Endometrial microvascular endothelial cells (primary cell): Measurements from ENCODE around the gene COX7A2L. TPM values are rescaled to one million over a fixed set of nuclear protein-coding genes. Genes with fewer than 3 reads are reported as not detected.

Experiments
- in situ Hi-C: cut with HindIII; loops from 2 replicates; pipeline ENCODE4 v1.10.0; 2017; ENCODE audit warnings: low sequenced_read_pairs, low pct_unique_long_range_greater_than_20kb; ENCODE audit errors: inconsistent ontology term
- total RNA-seq: library from RNA; depleted of rRNA; stranded (reverse); fragments of >200 nt; gene quantifications from one replicate; pipeline ENCODE4 v1.2.3, GENCODE V29; 2015; ENCODE audit errors: inconsistent ontology term

The COX7A2L gene
- total RNA-seq, 1 donor from 2014 or later, result 194 TPM

DNA sequence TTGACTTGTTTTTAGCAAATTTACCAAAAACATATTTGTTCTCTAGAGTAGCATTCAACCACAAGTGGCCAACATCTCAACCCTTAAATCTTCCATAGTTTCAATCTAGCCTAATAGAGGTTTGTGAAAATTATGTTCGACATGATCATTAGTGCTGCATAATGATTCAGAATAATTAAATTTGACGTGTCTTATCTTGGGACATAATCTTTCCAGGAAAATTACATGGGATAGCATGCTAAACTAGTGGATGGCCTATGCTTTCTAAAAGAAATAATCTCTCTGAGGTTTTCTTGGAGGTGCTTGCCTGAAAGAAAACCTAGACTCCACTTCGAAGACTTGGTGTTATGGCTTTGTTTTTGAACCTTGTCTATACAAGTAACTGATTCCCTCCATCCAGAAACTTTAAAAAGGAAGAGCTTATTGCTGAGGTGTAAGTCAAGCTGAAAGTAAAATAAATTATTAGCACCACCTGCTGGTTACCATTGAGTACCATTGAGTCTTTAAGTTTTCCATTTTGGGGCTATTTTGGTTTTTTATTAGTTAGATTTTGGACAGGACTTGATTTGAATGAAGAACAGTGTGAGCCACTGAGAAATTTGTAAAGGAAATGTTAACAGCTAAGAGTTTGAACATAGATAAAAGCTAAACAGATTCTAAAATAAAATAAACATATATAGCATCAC, 32.7 kb downstream of the COX7A2L start:
- in situ Hi-C loops, result no loop called here

DNA sequence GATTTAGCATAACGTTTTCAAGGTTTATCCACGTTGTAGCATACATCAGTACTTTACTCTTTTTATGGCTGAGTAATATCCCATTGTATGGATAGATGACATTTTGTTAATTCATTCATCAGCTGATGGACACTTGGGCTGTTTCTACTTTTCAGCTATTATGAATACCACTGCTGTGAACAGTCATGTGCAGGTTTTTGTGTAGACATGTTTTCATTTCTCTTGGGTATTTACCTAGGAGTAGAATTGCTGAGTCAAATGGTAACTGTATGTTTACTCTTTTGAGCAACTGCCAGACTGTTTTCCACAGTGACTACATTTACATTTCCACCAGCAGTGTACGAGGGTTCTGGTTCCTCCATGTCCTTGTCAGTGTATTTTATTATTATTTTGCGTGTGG, 33.9 kb downstream of the COX7A2L start:
- in situ Hi-C loops, result no loop called here

- in situ Hi-C loops, result no loop called here
These were observed 35.4 kb downstream of the COX7A2L start for GRCh38 chr2:42325609-42326008.

DNA sequence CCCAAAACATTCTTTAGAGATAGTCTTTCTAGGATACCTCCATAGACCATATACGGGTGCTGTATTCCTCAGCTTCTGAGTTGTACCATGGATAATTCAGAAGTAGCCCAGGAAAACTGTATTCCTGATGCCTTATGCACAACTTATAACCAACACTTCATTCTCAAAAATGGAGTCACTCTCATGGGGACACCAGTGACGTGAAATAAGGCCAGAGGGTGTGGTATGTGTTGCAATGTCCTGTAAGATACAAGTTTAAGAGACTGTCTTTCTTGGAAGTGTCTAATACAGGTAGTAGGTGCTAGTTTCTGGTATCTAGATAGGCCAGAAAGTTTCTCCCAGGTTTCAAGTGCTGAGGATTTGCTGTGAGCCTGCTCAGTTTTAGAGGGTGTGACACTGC, 36.1 kb downstream of the COX7A2L start:
- in situ Hi-C loops, result no loop called here

DNA sequence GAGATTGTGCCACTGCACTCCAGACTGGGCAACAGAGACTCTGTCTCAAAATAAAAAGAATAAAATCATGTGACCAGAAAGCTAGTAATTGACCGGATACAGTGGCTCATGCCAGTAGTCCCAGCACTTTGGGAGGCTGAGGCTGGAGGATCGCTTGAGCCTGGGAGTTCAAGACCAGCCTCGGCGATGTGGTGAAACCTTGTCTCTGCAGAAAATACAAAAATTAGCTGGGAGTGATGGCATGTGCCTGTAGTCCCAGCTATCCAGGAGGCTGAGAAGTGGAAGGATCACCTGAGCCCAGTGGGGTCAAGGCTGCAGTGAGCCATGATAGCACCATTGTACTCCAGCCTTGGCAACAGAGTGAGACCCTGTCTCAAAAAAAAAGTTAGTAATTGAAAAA, 36.8 kb downstream of the COX7A2L start:
- in situ Hi-C loops, result no loop called here

GRCh38 chr2:42321452-42322064, 39.5 kb downstream of the COX7A2L start:
- in situ Hi-C loops, result no loop called here

- in situ Hi-C loops, result no loop called here
These were observed 41.8 kb downstream of the COX7A2L start for GRCh38 chr2:42319265-42319664.

DNA sequence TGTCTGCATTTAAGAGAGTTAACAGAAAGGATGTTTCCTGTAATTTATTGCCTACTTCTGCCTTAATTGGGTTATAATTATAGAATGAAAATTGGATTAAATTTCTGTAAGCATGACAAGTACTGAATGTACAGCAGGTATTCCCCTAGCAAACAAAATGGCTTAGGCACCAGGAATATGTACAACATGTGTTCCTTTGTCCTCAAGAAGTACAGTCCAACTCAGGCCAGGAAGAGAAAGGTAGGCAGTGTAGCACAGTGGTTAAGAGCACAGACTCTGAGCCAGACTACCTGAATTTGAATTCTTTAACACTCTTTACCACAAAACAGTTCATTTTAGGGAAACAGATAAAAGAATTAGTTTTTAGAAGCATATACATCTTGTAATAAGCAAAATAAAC, 43.1 kb downstream of the COX7A2L start:
- in situ Hi-C loops, result no loop called here

- in situ Hi-C loops, result no loop called here
These were observed 43.5 kb downstream of the COX7A2L start for GRCh38 chr2:42317486-42317885.

DNA sequence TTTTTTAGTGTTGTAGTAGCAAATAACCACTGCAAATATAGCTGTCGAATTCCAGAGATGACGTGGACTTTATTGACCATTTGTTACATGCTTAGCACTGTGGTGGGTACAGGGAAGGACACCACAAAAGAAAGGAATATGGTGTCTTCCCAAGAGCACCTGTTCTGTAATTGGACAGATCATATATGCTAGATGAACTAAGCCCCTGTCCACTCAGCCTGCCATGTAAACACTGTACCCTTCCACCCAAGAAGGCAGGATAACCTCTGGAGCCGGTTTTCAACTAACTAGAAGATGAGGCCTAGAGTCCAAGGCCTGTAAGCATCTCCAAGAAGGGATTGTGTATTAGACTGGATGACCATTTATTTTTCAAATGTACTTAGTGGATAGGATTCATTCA, 44.1 kb downstream of the COX7A2L start:
- in situ Hi-C loops, result no loop called here

DNA sequence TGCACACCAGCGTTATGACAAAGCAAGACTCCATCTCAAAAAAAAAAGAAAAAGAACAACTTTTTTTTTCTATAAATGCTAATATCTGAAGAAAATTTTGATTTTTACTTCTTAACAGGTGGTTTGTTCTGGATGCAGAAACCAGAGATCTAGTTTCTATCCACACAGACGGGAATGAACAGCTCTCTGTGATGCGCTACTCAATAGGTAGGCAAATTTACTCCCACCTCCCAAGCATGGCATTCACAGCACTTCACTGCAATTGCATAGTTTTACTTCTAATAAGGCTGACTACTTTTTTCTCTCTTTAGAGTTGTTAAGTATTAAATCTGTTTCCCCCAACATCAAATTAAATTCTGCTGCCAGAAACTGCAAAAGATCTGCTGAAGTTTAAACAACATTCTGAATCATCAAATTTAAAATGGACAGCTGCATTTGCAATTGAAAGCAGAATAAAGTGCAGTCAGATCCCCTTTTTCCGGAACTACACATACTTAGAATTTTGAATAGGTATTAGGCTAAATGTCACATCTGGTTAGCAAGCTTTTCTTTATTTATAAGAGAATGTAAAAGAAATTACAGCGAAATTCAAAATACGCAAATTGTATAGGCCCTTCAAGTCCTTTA, 45.1 kb downstream of the COX7A2L start:
- in situ Hi-C loops, result no loop called here

DNA sequence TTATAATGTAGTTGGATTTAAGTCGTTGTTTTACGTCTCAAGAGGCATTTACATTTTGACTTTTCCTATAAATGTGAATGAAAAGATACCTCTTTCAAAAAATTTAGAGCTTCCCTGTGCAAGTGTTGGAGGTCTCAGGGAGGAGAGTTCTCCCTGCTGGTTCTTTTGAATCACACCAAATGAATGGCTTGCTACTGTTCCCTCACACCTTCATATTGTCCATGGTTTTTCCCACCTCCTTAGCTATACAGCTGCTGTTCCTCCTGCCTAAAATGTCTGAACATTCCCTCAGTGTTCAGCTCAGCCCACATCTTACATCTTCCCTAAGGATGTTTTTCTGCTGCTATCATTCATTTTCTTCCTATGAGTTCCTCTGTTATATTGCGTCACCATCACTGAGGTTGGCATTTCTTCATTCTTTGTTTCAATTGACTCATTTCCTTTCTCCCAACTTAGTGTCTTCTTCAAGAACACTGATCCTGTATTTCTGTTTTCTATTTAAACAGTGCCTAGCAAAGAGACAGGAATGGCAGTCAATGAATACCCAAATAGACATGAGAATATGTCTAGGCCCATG, 46.0 kb downstream of the COX7A2L start:
- in situ Hi-C loops, result no loop called here

DNA sequence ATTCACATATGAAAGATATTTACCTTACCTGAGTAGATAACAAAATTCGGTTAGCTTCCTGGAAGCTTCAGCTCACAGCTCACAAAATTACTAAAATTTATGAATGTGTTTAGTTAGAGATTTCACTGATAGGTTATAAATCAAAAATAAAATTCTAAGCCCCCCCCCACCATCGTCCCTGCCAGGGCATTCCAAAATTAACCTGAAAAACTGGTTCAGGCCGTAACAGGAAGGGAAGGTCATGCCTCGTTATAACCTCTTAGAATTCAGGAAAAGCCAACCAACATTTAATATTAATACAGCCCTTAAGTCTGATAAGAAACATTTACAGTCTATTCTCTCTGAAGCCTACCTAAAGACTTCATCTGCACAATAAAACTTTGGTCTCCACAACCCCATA, 48.9 kb downstream of the COX7A2L start:
- in situ Hi-C loops, result no loop called here

DNA sequence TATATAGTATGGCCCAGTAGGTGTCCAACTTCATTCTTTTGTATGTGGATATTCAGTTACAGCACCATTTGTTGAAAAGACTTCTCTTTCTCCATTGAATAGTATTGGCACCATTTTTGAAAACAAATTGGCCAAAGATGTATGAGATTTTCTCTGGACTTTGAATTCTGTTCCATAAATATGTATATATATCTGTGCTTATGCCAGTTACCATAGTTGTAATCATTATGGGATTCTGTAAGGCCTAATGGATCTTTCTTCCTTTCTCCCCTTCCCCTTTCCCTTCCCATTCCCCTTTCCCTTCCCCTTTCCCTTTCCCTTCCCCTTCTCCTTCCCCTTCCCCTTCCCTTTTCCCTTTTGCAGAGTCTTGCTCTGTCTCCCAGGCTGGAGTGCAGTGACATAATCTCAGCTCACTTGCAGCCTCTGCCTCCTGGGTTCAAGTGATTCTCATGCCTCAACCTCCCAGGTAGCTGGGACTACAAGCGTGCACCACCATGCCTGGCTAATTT, 51.0 kb downstream of the COX7A2L start:
- in situ Hi-C loops, result no loop called here

DNA sequence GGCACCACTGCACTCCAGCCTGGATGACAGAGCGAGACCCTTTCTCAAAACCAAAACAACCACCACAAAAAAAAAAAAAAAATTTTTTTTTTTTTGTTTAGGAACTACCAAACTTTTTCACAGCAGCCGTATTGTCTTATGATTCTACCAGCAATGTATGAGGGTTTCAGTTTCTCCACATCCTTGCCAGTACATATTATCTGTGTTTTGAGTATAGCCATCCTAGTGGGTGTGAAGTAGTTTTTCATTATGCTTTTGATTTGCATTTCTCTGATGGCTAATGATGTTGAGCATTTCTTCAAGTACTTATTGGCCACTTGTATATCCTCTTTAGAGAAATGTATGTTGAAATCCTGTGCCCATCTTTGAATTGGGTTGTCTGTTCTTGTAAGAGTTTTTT, 51.7 kb downstream of the COX7A2L start:
- in situ Hi-C loops, result no loop called here

GRCh38 chr2:42307180-42307579, 53.8 kb downstream of the COX7A2L start:
- in situ Hi-C loops, result no loop called here

- in situ Hi-C loops, result no loop called here
These were observed 56.8 kb downstream of the COX7A2L start for GRCh38 chr2:42304059-42304713.

- in situ Hi-C loops, result no loop called here
These were observed 57.8 kb downstream of the COX7A2L start for GRCh38 chr2:42303252-42303651.

DNA sequence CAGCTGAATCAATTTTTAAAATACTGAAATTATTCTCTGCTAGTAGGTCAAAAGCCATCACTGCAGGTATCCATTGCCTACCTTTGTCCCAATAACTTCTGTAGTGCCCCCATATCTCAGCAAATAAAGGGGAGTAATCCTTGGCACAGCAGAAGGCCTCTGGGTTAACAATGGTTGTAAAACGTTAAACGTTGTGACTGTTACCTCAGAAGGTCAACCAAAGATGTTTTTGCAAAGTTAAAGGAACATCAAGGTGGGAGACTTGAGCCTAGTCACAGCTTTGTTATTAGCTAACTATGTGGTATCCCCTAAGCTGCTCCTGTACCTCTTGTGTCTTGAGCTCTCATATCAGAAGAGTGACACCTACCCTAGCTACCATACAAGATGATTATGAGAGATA, 60.5 kb downstream of the COX7A2L start:
- in situ Hi-C loops, result no loop called here
